Measurements from ENCODE around the gene NEK7. TPM values are rescaled to one million over a fixed set of nuclear protein-coding genes. Genes with fewer than 3 reads are reported as not detected.

The NEK7 gene
- total and polyA plus RNA-seq, 7 donors: 15.2 to 312 (median 171) TPM

- WGBS, 2 donors: 0 to 1% methylated on average over 13 of the region's 13 CpGs
- TF ChIP-seq POLR2AphosphoS5 (IDR thresholded peaks at IDR 0.05) (peak in 1 of 4 donors; percentile 65), CTCF (IDR thresholded peaks at IDR 0.05) (peak; percentile 30 to 78 (median 66)), POLR2A (IDR thresholded peaks at IDR 0.05) (no peak)
- no peaks in the 10 kb centered on the region for H3K27me3 ChIP-seq
- intact Hi-C loops (cut with DNase I): loop anchor here (5.0 to 10.0 kb wide), 4 partner anchors 71 to 381 kb away; partner anchors contain the start of genes C1orf53 and DENND1B
- H3K4me1 ChIP-seq: peaks cover 0 to 28% (median 22%) of the 10 kb centered on the region in 4 donors
- H3K36me3 ChIP-seq: no peaks in the 10 kb centered on the region
- peak overlapping the region; percentile 73 to 99 (median 94) for H3K4me3 ChIP-seq
- H3K9me3 ChIP-seq: no peaks in the 10 kb centered on the region
- peak overlapping the region; percentile 97 to 100 (median 99) for H3K27ac ChIP-seq
- DNase-seq: no peak
These were observed 570 bp upstream of the NEK7 start for GRCh38 chr1:198156111-198156744.

- peak; percentile 94 for DNase-seq
- WGBS, 2 donors: 1% methylated on average over 62 of the region's 62 CpGs
- Histone ChIP-seq H3K4me3 (peak overlapping the region; percentile 73 to 99 (median 94)), H3K27me3 (no peaks in the 10 kb centered on the region), H3K27ac (peak overlapping the region; percentile 97 to 100 (median 99)), H3K36me3 (no peaks in the 10 kb centered on the region), H3K4me1 (peaks cover 0 to 36% (median 26%) of the 10 kb centered on the region in 4 donors), H3K9me3 (no peaks in the 10 kb centered on the region)
- TF ChIP-seq EP300 (IDR thresholded peaks at IDR 0.05) (no peak), POLR2AphosphoS5 (IDR thresholded peaks at IDR 0.05) (peak; percentile 57 to 87 (median 69)), POLR2A (IDR thresholded peaks at IDR 0.05) (peak in 1 of 2 donors; percentile 55), CTCF (IDR thresholded peaks at IDR 0.05) (no peak)
- intact Hi-C loops (cut with DNase I): loop anchor here (5.0 to 10.0 kb wide), 4 partner anchors 73 to 383 kb away; partner anchors contain the start of genes C1orf53 and DENND1B
These were observed 546 bp downstream of the NEK7 start for GRCh38 chr1:198157241-198157846.

GRCh38 chr1:198157847-198158725, 1.3 kb downstream of the NEK7 start:
- intact Hi-C loops (cut with DNase I): loop anchor here (5.0 to 10.0 kb wide), 4 partner anchors 73 to 383 kb away; partner anchors contain the start of genes C1orf53 and DENND1B
- H3K4me3 ChIP-seq: peak overlapping the region; percentile 73 to 99 (median 94)
- 7 to 8% methylated on average over 17 of the region's 17 CpGs for WGBS, 2 donors
- H3K27ac ChIP-seq: peak overlapping the region; percentile 97 to 100 (median 99)
- no peaks in the 10 kb centered on the region for H3K36me3 ChIP-seq
- no peak for DNase-seq
- no peaks in the 10 kb centered on the region for H3K27me3 ChIP-seq
- peaks cover 0 to 40% (median 30%) of the 10 kb centered on the region in 4 donors for H3K4me1 ChIP-seq
- H3K9me3 ChIP-seq: no peaks in the 10 kb centered on the region
- TF ChIP-seq EP300 (IDR thresholded peaks at IDR 0.05): no peak
- no peak for TF ChIP-seq POLR2A (IDR thresholded peaks at IDR 0.05)
- TF ChIP-seq CTCF (IDR thresholded peaks at IDR 0.05): no peak
- TF ChIP-seq POLR2AphosphoS5 (IDR thresholded peaks at IDR 0.05): no peak

GRCh38 chr1:198158735-198159589, 2.2 kb downstream of the NEK7 start:
- Histone ChIP-seq H3K27me3 (no peaks in the 10 kb centered on the region), H3K9me3 (no peaks in the 10 kb centered on the region), H3K36me3 (no peaks in the 10 kb centered on the region), H3K4me3 (peak overlapping the region; percentile 73 to 99 (median 94)), H3K4me1 (peaks cover 0 to 40% (median 30%) of the 10 kb centered on the region in 4 donors), H3K27ac (peak overlapping the region; percentile 97 to 100 (median 99))
- intact Hi-C loops (cut with DNase I): loop anchor here (5.0 to 10.0 kb wide), 4 partner anchors 74 to 384 kb away; partner anchors contain the start of genes C1orf53 and DENND1B
- WGBS, 2 donors: 0 to 1% methylated on average over 37 of the region's 37 CpGs
- peak; percentile 92 for DNase-seq
- TF ChIP-seq EP300 (IDR thresholded peaks at IDR 0.05) (no peak), CTCF (IDR thresholded peaks at IDR 0.05) (no peak), POLR2AphosphoS5 (IDR thresholded peaks at IDR 0.05) (peak; percentile 32 to 87 (median 50)), POLR2A (IDR thresholded peaks at IDR 0.05) (peak; percentile 22 to 30)

Measured in sigmoid colon (tissue), 7 donors.